ENCODE results near the gene TRIM14. TPM values are rescaled to one million over a fixed set of nuclear protein-coding genes. Genes with fewer than 3 reads are reported as not detected.

Gene TRIM14
- total and polyA plus RNA-seq, 2 of the 13 experiments (the other 11 are each of a cell fraction or from before 2014, with no cell fraction given): 9.2 to 13.0 TPM

DNA sequence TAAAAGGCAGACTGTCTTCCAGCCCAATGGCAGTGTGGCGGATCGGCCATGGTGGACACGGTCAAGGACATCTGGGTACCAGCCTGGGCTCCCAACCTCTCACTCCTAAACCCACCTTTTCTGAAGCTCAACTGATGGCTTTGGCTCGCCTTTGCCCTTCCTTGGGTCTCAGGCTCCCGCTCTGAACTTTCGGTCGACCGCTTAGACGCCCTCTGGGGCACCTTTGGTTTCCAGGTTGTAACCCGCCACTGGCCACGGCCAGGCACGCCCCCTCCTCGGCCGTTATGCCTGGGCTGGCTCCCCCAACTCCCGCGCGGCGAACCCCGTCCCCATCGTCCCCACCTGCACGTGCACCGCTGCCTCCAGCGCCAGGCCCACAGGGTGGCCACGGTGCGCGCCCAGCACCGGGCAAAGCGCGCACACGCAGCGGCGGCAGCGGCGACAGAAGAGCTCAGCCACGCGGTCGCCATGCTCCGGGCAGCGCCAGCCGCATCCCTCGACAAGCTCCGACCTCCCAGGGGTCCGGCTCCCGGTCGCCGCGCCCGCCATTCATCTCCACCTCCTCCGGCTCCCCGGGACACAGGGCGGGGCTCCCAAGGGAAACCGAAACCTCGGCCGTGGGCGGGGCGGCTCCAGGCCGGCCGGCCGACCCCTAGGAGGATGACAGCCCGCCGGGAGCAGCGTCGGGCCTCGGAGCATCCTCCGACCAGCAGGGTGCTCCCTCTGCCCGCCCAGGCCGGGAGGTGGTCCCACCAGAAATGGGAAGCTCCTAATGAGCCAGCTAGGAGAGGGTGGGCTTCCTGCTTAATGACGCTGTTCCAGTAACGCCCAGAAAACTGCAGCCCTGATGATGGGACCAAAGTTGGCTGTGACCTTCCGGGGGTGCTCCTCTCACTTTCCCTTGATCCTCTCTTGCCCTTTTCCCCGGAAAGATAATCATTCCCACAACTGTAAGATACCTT is at the start of gene TRIM14 (continued):
- TF ChIP-seq ZNF772 (CRISPR knock-in tag; IDR thresholded peaks at IDR 0.05) (peak; percentile 38; the same call in 1 of the 2 replicates), PBX2 (CRISPR knock-in tag; IDR thresholded peaks at IDR 0.05) (no peak), POGZ (CRISPR knock-in tag; IDR thresholded peaks at IDR 0.05) (peak; percentile 10), ZZZ3 (CRISPR knock-in tag; IDR thresholded peaks at IDR 0.05; ENCODE audit: borderline replicate concordance) (no peak), STAT5B (CRISPR knock-in tag; IDR thresholded peaks at IDR 0.05) (no peak; the same call in 1 of the 2 replicates), ZFP36L1 (CRISPR knock-in tag; IDR thresholded peaks at IDR 0.05) (no peak), ZNF296 (CRISPR knock-in tag; conservative IDR thresholded peaks at IDR 0.05) (no peak), IRF9 (CRISPR knock-in tag; IDR thresholded peaks at IDR 0.05; ENCODE audit: borderline replicate concordance) (peak; percentile 82; the same call in 1 of the 2 replicates), CSRNP2 (CRISPR knock-in tag; conservative IDR thresholded peaks at IDR 0.05; ENCODE audit: low read depth) (no peak), ARID2 (CRISPR knock-in tag; IDR thresholded peaks at IDR 0.05; ENCODE audit: borderline replicate concordance) (peak; percentile 59; the same call in 1 of the 2 replicates), NFE2L1 (CRISPR knock-in tag; IDR thresholded peaks at IDR 0.05; ENCODE audit: borderline replicate concordance) (no peak), ZNF292 (CRISPR knock-in tag; IDR thresholded peaks at IDR 0.05; ENCODE audit: borderline replicate concordance, low read depth) (peak; percentile 39), AGO1 (IDR thresholded peaks at IDR 0.05; ENCODE audit: low read depth, low read length, poor library complexity, severe bottlenecking) (peak; percentile 31), SMAD1 (CRISPR knock-in tag; IDR thresholded peaks at IDR 0.05; ENCODE audit: borderline replicate concordance, low read depth) (0 out of 2 replicates have a peak, but pooled peaks have one; percentile 80), ZNF451 (CRISPR knock-in tag; IDR thresholded peaks at IDR 0.05) (no peak)
- TF ChIP-seq, protein P1, sequence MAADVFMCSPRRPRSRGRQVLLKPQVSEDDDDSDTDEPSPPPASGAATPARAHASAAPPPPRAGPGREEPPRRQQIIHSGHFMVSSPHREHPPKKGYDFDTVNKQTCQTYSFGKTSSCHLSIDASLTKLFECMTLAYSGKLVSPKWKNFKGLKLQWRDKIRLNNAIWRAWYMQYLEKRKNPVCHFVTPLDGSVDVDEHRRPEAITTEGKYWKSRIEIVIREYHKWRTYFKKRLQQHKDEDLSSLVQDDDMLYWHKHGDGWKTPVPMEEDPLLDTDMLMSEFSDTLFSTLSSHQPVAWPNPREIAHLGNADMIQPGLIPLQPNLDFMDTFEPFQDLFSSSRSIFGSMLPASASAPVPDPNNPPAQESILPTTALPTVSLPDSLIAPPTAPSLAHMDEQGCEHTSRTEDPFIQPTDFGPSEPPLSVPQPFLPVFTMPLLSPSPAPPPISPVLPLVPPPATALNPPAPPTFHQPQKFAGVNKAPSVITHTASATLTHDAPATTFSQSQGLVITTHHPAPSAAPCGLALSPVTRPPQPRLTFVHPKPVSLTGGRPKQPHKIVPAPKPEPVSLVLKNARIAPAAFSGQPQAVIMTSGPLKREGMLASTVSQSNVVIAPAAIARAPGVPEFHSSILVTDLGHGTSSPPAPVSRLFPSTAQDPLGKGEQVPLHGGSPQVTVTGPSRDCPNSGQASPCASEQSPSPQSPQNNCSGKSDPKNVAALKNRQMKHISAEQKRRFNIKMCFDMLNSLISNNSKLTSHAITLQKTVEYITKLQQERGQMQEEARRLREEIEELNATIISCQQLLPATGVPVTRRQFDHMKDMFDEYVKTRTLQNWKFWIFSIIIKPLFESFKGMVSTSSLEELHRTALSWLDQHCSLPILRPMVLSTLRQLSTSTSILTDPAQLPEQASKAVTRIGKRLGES (CRISPR knock-in tag; IDR thresholded peaks at IDR 0.05; ENCODE audit: borderline replicate concordance): no peak; the same call in 1 of the 2 replicates
- TF ChIP-seq, protein P2, sequence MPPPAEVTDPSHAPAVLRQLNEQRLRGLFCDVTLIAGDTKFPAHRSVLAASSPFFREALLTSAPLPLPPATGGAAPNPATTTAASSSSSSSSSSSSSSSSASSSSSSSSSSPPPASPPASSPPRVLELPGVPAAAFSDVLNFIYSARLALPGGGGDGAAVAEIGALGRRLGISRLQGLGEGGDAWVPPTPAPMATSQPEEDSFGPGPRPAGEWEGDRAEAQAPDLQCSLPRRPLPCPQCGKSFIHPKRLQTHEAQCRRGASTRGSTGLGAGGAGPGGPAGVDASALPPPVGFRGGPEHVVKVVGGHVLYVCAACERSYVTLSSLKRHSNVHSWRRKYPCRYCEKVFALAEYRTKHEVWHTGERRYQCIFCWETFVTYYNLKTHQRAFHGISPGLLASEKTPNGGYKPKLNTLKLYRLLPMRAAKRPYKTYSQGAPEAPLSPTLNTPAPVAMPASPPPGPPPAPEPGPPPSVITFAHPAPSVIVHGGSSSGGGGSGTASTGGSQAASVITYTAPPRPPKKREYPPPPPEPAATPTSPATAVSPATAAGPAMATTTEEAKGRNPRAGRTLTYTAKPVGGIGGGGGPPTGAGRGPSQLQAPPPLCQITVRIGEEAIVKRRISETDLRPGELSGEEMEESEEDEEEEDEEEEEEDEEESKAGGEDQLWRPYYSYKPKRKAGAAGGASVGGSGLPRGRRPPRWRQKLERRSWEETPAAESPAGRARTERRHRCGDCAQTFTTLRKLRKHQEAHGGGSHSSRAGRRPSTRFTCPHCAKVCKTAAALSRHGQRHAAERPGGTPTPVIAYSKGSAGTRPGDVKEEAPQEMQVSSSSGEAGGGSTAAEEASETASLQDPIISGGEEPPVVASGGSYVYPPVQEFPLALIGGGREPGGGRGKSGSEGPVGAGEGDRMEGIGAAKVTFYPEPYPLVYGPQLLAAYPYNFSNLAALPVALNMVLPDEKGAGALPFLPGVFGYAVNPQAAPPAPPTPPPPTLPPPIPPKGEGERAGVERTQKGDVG (CRISPR knock-in tag; IDR thresholded peaks at IDR 0.05; ENCODE audit: borderline replicate concordance): peak; percentile 72; the same call in 1 of the 2 replicates

Measured in HepG2 (cell line).